GM12878 (cell line): ENCODE measurements around the gene TMPRSS2. TPM values are rescaled to one million over a fixed set of nuclear protein-coding genes. Genes with fewer than 3 reads are reported as not detected.
A peak's percentile ranks its signal among the peaks of the same experiment; 100 is the strongest.

ENCODE experiments used
- ATAC-seq: fragments of 200-7000 bp; cut with Tn5 transposase; 3 replicates; pipeline ENCODE4 v1.9.1; 2020; ENCODE audit warnings: mild to moderate bottlenecking, moderate library complexity
- BruUV-seq: library from RNA; stranded (reverse); fragments of 400-500 nt; replicated peaks from 2 replicates; lab custom pipeline; 2021; lab: Mats Ljungman, UMichigan
- CTCF ChIA-PET: fragments of 300-600 bp; sonication (Branson Sonifier 250); formaldehyde crosslinking; extraction: SDS; loops from one replicate; lab custom pipeline; 2021; ENCODE audit warnings: inconsistent platforms; lab: Yijun Ruan, JAX
- POLR2A ChIA-PET: fragments of 350-600 bp; formaldehyde crosslinking; extraction: SDS; loops from one replicate; lab custom pipeline; 2021; ENCODE audit warnings: inconsistent platforms; lab: Charles Lee
- RAD21 ChIA-PET: fragments of 300-600 bp; sonication (Branson Sonifier 250); formaldehyde crosslinking; loops from one replicate; lab custom pipeline; 2023; ENCODE audit warnings: antibody characterized with exemption; ENCODE audit not compliant: unreplicated experiment; lab: Charles Lee
- SMC1A ChIA-PET: fragments of 300-600 bp; sonication (Branson Sonifier 250); formaldehyde crosslinking; loops from one replicate; lab custom pipeline; 2023; ENCODE audit not compliant: unreplicated experiment, uncharacterized antibody; lab: Charles Lee
- DNase-seq: peaks from one replicate; pipeline ENCODE4 v3.0.0-alpha.2; 2011; ENCODE audit warnings: low read depth, low spot score
- FAIRE-seq: peaks from 3 replicates; lab custom pipeline; 2011; peaks lifted over from hg19 to GRCh38; lab: Jason Lieb, UNC
- H2AFZ ChIP-seq: 2 replicates; pipeline ENCODE4 v1.6.0; 2011; ENCODE audit warnings: low read depth, low read length, control low read depth; ENCODE audit not compliant: control insufficient read depth
- H3K27ac ChIP-seq: 2 replicates; pipeline ENCODE4 v1.5.1; 2011; ENCODE audit warnings: control low read depth; ENCODE audit not compliant: control insufficient read depth, insufficient read depth
- H3K27me3 ChIP-seq, 2 experiments: replicated peaks in 1 of 2; 2 replicates each; pipeline versions ENCODE4 v1.6.0 to v1.6.1; 2011; ENCODE audit warnings: low read length in 1 of 2; ENCODE audit not compliant: control insufficient read depth in 2 of 2, insufficient read depth in 2 of 2
- H3K36me3 ChIP-seq, 2 experiments: 2 replicates each; pipeline ENCODE4 v1.5.1; 2011; ENCODE audit warnings: low read length in 1 of 2; ENCODE audit not compliant: control insufficient read depth in 2 of 2, insufficient read depth in 2 of 2
- H3K4me1 ChIP-seq: 2 replicates; pipeline ENCODE4 v1.6.1; 2011; ENCODE audit warnings: mild to moderate bottlenecking, low read length, moderate library complexity, mixed read lengths; ENCODE audit not compliant: control insufficient read depth, insufficient read depth
- H3K4me2 ChIP-seq: 2 replicates; pipeline ENCODE4 v1.6.0; 2011; ENCODE audit warnings: control low read depth; ENCODE audit not compliant: control insufficient read depth, insufficient read depth
- H3K4me3 ChIP-seq: fragments of 200-600 bp; sonication (generic); 2 replicates; pipeline ENCODE4 v1.5.1; 2016
- H3K79me2 ChIP-seq: 2 replicates; pipeline ENCODE4 v1.6.0; 2011; ENCODE audit warnings: low read length; ENCODE audit not compliant: control insufficient read depth, insufficient read depth
- H3K9ac ChIP-seq: 2 replicates; pipeline ENCODE4 v1.8.0; 2011; ENCODE audit warnings: low read length, control low read depth, mixed read lengths; ENCODE audit not compliant: control insufficient read depth, insufficient read depth
- H3K9me3 ChIP-seq: replicated peaks from 3 replicates; pipeline ENCODE4 v1.5.1; 2011; ENCODE audit warnings: mild to moderate bottlenecking, low read length; ENCODE audit not compliant: control insufficient read depth, insufficient read depth
- H4K20me1 ChIP-seq: 2 replicates; pipeline ENCODE4 v1.6.0; 2011; ENCODE audit not compliant: control insufficient read depth, insufficient read depth
- BHLHE40 ChIP-seq, 2 experiments: fragments of 450-650 bp in 1 of 2; IDR thresholded peaks; 2 replicates each; pipeline ENCODE4 v1.6.1; 2011 to 2017; ENCODE audit warnings: low read depth in 2 of 2, borderline replicate concordance in 1 of 2, improper control_type of control experiment in 1 of 2, low read length in 1 of 2, mild to moderate bottlenecking in 1 of 2
- CREM ChIP-seq: IDR thresholded peaks from 2 replicates; pipeline ENCODE4 v1.6.1; 2014; ENCODE audit warnings: antibody characterized with exemption, low read depth
- DPF2 ChIP-seq: fragments of 450-650 bp; IDR thresholded peaks from 2 replicates; pipeline ENCODE4 v1.6.1; 2017; ENCODE audit warnings: mild to moderate bottlenecking
- EED ChIP-seq: sonication (generic); IDR thresholded peaks from 2 replicates; pipeline ENCODE4 v1.6.1; 2016; ENCODE audit warnings: antibody characterized with exemption, low read depth
- ETV6 ChIP-seq, 2 experiments: fragments of 450-650 bp in 1 of 2; IDR thresholded peaks in 1 of 2; conservative IDR thresholded peaks in 1 of 2; 2 replicates each; pipeline ENCODE4 v1.6.1; 2014; ENCODE audit warnings: antibody characterized with exemption in 1 of 2, borderline replicate concordance in 1 of 2, low read depth in 1 of 2, mild to moderate bottlenecking in 1 of 2, moderate library complexity in 1 of 2
- IKZF1 ChIP-seq: fragments of 450-650 bp; conservative IDR thresholded peaks from 2 replicates; pipeline ENCODE4 v1.6.1; 2017; ENCODE audit warnings: antibody characterized with exemption, mild to moderate bottlenecking
- IKZF2 ChIP-seq, 2 experiments: fragments of 450-650 bp; IDR thresholded peaks; 2 replicates each; pipeline ENCODE4 v1.6.1; 2017; ENCODE audit warnings: mild to moderate bottlenecking in 2 of 2, moderate library complexity in 2 of 2
- LARP7 ChIP-seq: fragments of 450-650 bp; IDR thresholded peaks from 2 replicates; pipeline ENCODE4 v1.6.1; 2017; ENCODE audit warnings: mild to moderate bottlenecking
- MEF2B ChIP-seq: fragments of 450-650 bp; IDR thresholded peaks from 2 replicates; pipeline ENCODE4 v1.6.1; 2018; ENCODE audit warnings: mild to moderate bottlenecking, moderate library complexity; ENCODE audit not compliant: partially characterized antibody, poor library complexity, severe bottlenecking
- MTA2 ChIP-seq: fragments of 450-650 bp; IDR thresholded peaks from 2 replicates; pipeline ENCODE4 v1.6.1; 2016; ENCODE audit warnings: low read depth, mild to moderate bottlenecking, moderate library complexity
- POLR2A ChIP-seq: IDR thresholded peaks from 2 replicates; pipeline ENCODE4 v1.6.1; 2011; ENCODE audit warnings: low read depth, mild to moderate bottlenecking, low read length
- SMC3 ChIP-seq: IDR thresholded peaks from 2 replicates; pipeline ENCODE4 v1.6.1; 2011; ENCODE audit warnings: low read length, improper control_type of control experiment, borderline replicate concordance
- SPI1 ChIP-seq: IDR thresholded peaks from 2 replicates; pipeline ENCODE4 v1.6.1; 2011; ENCODE audit warnings: low read depth, mild to moderate bottlenecking, low read length, moderate library complexity, borderline replicate concordance; ENCODE audit not compliant: insufficient read depth
- STAT1 ChIP-seq: fragments of 450-650 bp; conservative IDR thresholded peaks from 2 replicates; pipeline ENCODE4 v1.6.1; 2014; ENCODE audit warnings: antibody characterized with exemption, mild to moderate bottlenecking
- STAT3 ChIP-seq: IDR thresholded peaks from 2 replicates; pipeline ENCODE4 v1.6.1; 2011; ENCODE audit warnings: low read depth, low read length, improper control_type of control experiment
- WGBS: methylation state at CpG from one replicate; pipeline ENCODE4 v1.1.6; 2016; ENCODE audit warnings: low lambda C conversion rate; ENCODE audit not compliant: insufficient replicate concordance, insufficient coverage; ENCODE audit errors: missing lambda C conversion rate; 5-methylcytosine and 5-hydroxymethylcytosine counted together
- in situ Hi-C: fragments of 300-500 bp; cut with MboI; formaldehyde crosslinking; loops from 9 replicates; pipeline ENCODE4 v1.14.3; 2018; ENCODE audit warnings: mixed read lengths
- intact Hi-C: fragments of 100-400 bp; cut with micrococcal nuclease; formaldehyde crosslinking; loops from one replicate; pipeline ENCODE4 v1.14.2; 2022; ENCODE audit not compliant: unreplicated experiment
- polyA plus RNA-seq, 11 experiments: library from polyadenylated mRNA; depleted of rRNA in 4 of 11; unstranded in 6 of 11; stranded (reverse) in 5 of 11; fragments of >200 nt; fragmentation: Nextera tagmentation in 4 of 11; fragmentation: Illumina TruSeq in 1 of 11; extraction: Ambion mirVana in 4 of 11; extraction: Trizol in 1 of 11; gene quantifications; 1 replicate in 1 of 11; 2 replicates in 10 of 11; pipeline versions ENCODE4 v1.2.1 to v1.2.3, GENCODE V29; 2011 to 2016; ENCODE audit warnings: inconsistent platforms in 2 of 11, missing spikeins in 2 of 11, low read depth in 1 of 11
- total RNA-seq, 4 experiments: library from RNA; depleted of rRNA in 3 of 4; stranded (reverse); fragments of >200 nt in 3 of 4; fragmentation: Illumina TruSeq in 1 of 4; extraction: Trizol in 1 of 4; gene quantifications; 2 replicates each; pipeline versions ENCODE4 v1.2.1 to v1.2.3, GENCODE V29; 2013 to 2021
- TF ChIP-seq, protein P1 (sequence below): IDR thresholded peaks from 2 replicates; pipeline ENCODE4 v1.6.1; 2011; ENCODE audit warnings: borderline replicate concordance, low read depth, mild to moderate bottlenecking, moderate library complexity, low read length; ENCODE audit not compliant: insufficient read depth, poor library complexity, severe bottlenecking
- TF ChIP-seq, protein P2 (sequence below): IDR thresholded peaks from 2 replicates; pipeline ENCODE4 v1.6.1; 2012; ENCODE audit warnings: low read depth, low read length, improper control_type of control experiment
- TF ChIP-seq, protein P3 (sequence below): fragments of 450-650 bp; IDR thresholded peaks from 2 replicates; pipeline ENCODE4 v1.6.1; 2016; ENCODE audit warnings: mild to moderate bottlenecking

TMPRSS2 gene
- total and polyA plus RNA-seq, 10 of the 15 experiments (the other 5 are each of a cell fraction or from before 2014, with no cell fraction given) = 0.19 to 0.26 TPM; not detected in 8

DNA sequence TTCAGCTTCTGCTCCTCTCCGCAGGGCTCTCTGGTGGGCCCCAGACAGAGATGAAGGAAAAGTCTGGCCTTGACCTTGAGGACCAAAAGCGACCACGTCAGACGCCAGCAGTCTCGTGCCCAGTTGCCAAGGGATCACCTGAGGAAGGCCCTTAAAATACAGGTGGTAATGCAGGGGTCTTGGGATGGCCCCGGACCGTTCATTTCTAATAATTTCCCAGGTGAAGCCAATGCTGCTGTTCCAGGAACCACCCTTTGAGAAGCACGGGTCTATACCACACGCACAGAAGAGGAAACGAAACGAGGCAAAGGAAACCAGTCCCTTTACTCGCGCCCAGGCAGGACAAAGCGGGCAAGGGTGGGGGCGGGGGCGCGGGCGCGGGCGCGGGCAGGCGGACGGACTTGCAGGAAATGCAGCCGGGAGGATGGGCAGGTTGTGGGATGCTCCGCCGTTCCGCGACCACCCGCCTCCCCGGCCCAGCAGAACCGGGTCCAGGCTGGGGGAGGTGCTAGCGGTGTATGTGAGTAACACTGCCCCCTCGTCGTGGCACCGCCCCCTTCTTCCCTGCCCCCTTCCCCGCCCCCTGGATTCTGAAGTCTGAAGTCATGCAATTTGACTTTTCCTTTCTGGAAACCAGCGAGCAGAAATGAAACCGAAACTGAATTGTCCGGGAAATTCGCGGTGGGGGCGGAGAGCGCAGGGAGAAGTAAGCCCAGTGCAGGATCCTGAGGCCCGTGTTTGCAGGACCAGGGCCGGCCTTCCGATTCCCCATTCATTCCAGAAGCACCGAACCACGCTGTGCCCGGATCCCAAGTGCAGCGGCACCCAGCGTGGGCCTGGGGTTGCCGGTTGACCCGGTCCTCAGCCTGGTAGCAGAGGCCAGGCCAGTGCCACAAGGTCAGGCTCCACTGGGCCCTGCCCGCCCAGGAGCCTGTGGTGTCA lies 87.8 kb downstream of the TMPRSS2 start:
- peak; percentile 39 for DNase-seq
- no TSS peak for BruUV-seq
- peak; percentile 94 for ATAC-seq
- 7% methylated on average over 45 of the region's 54 CpGs for WGBS
- Histone ChIP-seq H3K4me2 (peak overlapping the region; percentile 99), H2AFZ (peak overlapping the region; percentile 71), H3K79me2 (peaks cover 7% of the 10 kb centered on the region), H3K9me3 (no peaks in the 10 kb centered on the region; the same call in 2 of the 3 replicates), H3K4me1 (peaks cover 24% of the 10 kb centered on the region), H3K4me3 (peak overlapping the region; percentile 79), H3K27me3 (no peaks in the 10 kb centered on the region), H3K27ac (peak overlapping the region; percentile 82), H3K36me3 (no peaks in the 10 kb centered on the region), H3K9ac (peak overlapping the region; percentile 83), H4K20me1 (no peaks in the 10 kb centered on the region)
- intact Hi-C loops = no loop called here
- SMC1A ChIA-PET = interaction anchor here (2.0 to 3.0 kb wide), 3 partner anchors 11 to 53 kb away, joined by 5 to 10 read pairs (median 8); no protein-coding TSS in a partner anchor
- POLR2A ChIA-PET = interaction anchor here (0.7 kb wide), 1 partner anchor 54 kb away, joined by 4 read pairs; no protein-coding TSS in a partner anchor
- CTCF ChIA-PET = interaction anchor here (0.7 to 2.1 kb wide), 3 partner anchors 50 to 59 kb away, joined by 3 to 5 read pairs (median 3); no protein-coding TSS in a partner anchor
- RAD21 ChIA-PET = interaction anchor here (1.7 kb wide), 1 partner anchor 50 kb away, joined by 7 read pairs; no protein-coding TSS in a partner anchor
- peak; percentile 38 for FAIRE-seq
- in situ Hi-C loops = no loop called here
- peak; percentile 68 to 72 for TF ChIP-seq IKZF2 (IDR thresholded peaks at IDR 0.05)
- TF ChIP-seq STAT3 = no peak
- TF ChIP-seq BHLHE40 (IDR thresholded peaks at IDR 0.05; ENCODE audit: borderline replicate concordance in 1 of 2, low read depth in 2 of 2, low read length in 1 of 2) = peak; percentile 65 to 77
- peak; percentile 75 for TF ChIP-seq EED
- peak; percentile 72 for TF ChIP-seq IKZF1
- TF ChIP-seq MEF2B = peak; percentile 14
- no peak for TF ChIP-seq LARP7
- TF ChIP-seq POLR2A = peak; percentile 49; the same call in 1 of the 2 replicates
- TF ChIP-seq MTA2 = peak; percentile 47; the same call in 1 of the 2 replicates
- TF ChIP-seq ETV6 (conservative IDR thresholded peaks at IDR 0.05 in 1 of 2, IDR thresholded peaks at IDR 0.05 in 1 of 2; ENCODE audit: borderline replicate concordance in 1 of 2, low read depth in 1 of 2) = peak in 1 of 2 experiments; percentile 81; a peak in 2 of 4 replicates
- no peak for TF ChIP-seq SMC3
- peak; percentile 73; the same call in 1 of the 2 replicates for TF ChIP-seq SPI1
- no peak for TF ChIP-seq CREM
- TF ChIP-seq STAT1 = 0 out of 2 replicates have a peak, but pooled peaks have one; percentile 28
- TF ChIP-seq, protein P1, sequence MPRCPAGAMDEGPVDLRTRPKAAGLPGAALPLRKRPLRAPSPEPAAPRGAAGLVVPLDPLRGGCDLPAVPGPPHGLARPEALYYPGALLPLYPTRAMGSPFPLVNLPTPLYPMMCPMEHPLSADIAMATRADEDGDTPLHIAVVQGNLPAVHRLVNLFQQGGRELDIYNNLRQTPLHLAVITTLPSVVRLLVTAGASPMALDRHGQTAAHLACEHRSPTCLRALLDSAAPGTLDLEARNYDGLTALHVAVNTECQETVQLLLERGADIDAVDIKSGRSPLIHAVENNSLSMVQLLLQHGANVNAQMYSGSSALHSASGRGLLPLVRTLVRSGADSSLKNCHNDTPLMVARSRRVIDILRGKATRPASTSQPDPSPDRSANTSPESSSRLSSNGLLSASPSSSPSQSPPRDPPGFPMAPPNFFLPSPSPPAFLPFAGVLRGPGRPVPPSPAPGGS = no peak
- TF ChIP-seq, protein P2, sequence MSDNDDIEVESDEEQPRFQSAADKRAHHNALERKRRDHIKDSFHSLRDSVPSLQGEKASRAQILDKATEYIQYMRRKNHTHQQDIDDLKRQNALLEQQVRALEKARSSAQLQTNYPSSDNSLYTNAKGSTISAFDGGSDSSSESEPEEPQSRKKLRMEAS = no peak
- peak; percentile 33; the same call in 1 of the 2 replicates for TF ChIP-seq DPF2
- TF ChIP-seq, protein P3, sequence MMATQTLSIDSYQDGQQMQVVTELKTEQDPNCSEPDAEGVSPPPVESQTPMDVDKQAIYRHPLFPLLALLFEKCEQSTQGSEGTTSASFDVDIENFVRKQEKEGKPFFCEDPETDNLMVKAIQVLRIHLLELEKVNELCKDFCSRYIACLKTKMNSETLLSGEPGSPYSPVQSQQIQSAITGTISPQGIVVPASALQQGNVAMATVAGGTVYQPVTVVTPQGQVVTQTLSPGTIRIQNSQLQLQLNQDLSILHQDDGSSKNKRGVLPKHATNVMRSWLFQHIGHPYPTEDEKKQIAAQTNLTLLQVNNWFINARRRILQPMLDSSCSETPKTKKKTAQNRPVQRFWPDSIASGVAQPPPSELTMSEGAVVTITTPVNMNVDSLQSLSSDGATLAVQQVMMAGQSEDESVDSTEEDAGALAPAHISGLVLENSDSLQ = no peak
